DMS 273 (cell line): ENCODE results near the gene ATAD2B.

Source experiments
- DNase-seq: peaks from one replicate; lab custom pipeline; 2025; ENCODE audit not compliant: unreplicated experiment; lab: John Stamatoyannopoulos, UW

Gene ATAD2B

DNA sequence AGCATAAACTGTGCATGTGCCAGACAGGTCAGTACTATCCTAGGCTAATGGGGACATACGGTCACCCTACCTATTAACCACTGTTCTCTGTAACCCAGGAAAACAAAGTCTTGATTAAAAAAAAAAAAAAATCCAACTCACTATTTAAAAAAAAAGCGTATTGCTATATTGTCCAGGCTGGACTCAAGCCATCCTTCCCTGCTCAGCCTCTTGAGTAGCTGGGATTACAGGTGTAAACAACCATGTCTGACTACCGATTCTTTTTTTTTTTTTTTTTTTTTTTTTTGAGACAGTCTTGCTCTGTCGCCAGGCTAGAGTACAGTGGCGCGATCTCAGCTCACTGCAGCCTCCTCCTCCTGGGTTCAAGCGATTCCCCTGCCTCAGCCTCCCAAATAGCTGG lies 11.6 kb downstream of the ATAD2B start:
- no peak for DNase-seq

DNA sequence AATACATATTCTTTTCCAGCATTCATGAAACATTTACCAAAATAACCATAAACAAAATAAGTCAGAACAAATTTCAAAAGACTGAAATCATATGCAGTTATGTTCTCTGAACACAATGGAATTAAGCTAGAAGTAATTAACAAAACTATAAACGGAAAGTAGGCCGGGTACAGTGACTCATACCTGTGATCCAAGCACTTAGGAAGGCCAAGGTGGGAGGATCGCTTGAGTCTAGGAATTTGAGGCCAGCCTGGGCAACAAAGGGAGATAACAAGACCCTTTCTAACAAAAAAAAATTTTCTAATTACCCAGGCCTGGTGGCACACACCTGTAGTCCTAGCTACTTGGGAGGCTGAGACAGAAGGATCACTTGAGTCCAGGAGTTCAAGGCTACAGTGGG lies 14.9 kb downstream of the ATAD2B start:
- no peak for DNase-seq

DNA sequence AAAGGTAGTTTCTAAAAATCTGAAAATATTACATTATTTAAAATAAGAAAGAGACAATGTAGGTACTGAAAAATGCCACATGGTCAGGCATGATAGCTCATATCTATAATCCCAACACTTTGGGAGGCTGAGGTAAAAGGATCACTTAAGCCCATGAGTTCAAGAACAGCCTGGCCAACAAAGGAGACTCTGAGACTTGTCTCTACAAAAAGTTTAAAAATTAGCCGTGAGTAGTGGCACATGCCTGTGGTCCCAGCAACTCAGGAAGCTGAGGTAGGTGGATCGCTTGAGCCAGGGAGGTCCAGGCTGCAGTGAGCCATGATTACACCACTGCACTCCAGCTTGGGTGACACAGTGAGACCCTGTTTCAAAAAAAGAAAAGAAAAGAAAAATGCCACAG lies 21.8 kb downstream of the ATAD2B start:
- DNase-seq = no peak

DNA sequence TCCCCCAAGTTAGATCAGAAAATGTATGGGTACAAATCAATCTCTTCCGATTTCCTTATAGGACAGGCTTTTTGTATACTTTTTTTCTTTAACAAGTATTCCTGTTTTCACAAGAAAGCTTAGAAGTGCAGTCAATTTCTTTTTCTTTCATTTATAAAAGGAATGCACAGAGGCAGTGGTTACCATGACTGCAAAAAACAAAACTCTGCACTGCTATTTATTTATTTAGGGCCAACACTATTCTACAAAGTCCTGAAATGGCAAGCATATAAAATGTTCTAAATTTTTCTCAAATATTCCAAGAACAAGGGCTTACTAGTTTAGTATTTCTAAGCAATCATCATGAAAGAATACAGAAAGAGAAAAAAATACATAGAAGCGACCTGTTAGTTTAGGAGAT lies 22.2 kb downstream of the ATAD2B start:
- DNase-seq = no peak

DNA sequence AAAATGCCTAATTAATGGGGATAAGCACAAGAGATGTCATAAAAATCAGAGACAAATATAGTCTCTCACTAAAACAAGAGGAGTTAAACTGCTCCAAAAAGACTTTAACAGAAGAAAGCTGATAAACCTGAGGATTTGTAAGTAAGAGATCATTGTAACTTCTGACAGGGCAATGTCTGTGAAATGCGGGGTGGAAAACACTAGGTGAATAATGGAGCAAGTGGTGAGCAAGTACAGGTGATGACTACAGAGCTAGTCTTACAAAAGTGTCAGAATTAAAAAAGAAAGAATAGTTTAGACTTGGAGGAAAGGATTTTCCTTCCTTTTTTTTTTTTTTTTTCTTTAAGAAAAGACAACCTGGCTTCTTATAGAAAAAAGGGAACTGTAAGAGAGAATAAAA lies 22.7 kb downstream of the ATAD2B start:
- no peak for DNase-seq

DNA sequence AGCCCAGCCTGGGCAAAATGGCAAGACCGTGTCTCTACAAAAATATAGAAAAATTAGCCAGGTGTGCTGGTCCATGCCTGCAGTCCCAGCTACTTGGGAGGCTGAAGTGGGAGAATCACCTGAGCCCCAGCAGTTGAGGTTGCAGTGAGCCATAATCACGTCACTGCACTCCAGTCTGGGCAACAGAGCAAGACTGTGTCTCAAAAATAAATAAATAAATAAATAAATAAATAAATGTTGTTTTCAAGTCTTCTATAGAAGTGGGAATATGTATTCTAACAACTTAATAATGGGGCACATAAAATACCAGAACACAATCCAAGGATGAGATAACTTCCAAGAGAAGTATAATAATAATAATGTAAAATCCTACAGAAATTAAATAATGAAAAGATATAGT lies 23.9 kb downstream of the ATAD2B start:
- DNase-seq = no peak

DNA sequence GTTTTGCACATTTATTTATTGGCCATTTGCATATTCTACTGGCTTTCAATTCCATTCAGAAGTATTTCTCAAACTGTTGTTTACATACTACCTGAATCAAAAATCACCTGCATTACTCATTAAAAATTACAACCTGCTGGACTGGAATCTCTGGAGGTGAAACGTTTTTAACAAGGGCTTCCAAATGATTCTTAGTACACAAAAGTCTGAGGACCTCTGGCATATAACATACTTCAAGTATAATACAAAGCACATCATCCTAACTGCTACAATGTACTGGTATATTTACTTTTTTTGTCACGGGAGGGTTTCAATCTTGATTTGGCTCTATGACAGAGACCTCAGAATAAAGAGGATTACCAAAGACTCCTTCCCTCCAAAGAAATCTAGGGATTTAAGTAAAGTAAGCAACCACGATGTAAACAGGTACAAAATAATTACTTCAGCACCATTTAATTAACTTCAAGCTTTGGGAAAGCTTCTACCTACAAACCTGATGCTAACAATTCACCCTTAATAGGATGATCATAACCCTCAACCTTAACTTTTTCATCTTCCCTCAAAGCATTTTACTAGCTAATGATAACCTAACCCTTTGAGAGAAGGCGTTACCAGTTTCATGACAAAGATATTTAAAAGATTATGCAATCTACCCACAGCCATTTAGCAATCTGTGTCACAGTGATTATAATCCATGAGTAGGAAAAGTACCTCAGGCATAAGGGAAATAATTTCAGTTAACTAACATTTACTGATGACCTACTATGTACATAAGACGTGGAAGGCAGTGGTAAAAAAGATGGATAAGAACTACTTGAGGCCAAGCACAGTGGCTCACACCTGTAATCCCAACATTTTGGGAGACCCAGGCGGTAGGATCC lies 24.7 kb downstream of the ATAD2B start:
- DNase-seq = no peak

DNA sequence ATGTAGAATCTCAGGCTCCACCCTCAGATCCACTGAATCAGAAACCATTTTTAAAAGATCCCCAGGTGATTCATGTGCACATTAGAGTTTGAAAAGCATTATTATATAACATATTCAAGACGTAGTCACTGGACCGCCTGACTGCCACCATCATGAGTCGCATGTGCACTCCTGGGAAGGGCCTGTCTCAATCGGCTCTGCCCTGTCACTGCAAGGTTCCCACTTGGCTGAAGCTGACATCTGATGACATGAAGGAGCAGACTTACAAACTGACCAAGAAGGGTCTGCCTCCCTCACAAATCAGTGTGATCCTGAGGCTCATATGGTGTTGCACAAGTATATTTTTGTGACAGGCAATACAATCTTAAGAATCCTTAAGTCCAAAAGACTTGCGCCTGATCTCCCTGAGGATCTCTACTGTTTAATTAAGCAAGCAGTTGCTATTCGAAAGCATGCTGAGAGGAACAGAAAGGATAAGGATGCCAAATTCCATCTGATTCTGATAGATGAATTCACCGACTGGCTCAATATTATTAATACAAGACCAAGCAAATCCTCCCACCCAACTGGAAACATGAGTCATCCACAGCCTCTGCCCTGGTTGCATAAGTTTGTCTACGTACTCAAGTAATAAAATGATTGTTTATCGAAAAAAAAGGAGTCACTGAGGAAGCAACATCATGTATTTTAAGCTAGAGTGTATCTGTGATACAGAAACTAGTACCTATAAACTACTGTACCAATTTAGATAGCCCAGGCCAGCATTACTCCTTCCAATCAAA lies 26.2 kb downstream of the ATAD2B start:
- DNase-seq = no peak

DNA sequence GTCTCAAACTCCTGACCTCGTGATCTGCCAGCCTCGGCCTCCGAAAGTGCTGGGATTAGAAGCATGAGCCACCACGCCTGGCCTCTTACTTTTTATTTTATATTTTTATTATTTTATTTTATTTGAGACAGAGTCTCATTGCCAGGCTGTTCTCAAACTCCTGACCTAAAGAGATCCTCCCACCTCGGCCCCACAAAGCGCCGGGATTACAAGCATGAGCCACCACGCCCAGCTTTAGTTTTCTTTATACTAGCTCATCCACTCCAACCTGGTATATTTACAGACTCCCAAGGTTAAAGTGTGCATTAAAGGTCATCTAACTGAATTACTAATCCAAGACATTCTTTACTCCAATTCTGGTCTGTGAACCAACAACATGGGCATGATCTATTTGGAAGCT lies 26.8 kb downstream of the ATAD2B start:
- DNase-seq = no peak

DNA sequence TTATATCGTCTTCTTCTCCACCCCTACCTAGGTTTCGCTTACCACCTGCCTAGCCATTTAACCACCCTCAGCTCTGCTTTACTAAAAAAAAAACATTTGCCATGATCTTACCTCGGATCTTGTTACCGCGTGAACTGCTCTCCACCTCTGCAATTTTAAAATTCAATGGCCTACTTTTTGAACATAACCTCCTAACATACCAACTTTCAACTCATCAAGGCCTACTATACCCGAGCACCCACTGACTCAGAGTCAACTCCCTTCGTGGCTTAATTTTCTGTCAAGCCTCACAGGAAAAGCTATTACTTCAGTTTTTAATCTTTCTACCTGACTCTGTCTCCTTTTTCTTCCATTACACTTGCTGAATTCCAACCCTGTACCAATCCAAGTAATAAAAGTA lies 55.7 kb downstream of the ATAD2B start:
- no peak for DNase-seq

DNA sequence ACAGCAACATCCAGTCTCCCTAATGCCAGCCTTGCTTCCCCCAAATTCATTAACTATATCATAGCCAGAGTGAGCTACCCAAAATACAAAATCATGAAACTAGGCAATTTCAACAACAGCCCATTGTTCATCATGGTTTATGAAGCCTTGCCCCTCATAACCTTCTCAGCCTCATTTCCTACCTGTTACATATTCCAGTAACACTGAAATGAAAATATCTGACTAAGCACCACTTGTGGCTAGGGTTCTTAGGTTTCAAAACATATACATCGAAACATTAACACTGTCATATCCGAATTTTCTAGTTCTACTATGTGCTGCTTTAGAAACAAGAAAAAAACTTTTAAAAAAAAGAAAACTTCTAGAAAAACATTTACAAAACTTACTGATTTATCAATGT lies 59.5 kb downstream of the ATAD2B start:
- DNase-seq = no peak

DNA sequence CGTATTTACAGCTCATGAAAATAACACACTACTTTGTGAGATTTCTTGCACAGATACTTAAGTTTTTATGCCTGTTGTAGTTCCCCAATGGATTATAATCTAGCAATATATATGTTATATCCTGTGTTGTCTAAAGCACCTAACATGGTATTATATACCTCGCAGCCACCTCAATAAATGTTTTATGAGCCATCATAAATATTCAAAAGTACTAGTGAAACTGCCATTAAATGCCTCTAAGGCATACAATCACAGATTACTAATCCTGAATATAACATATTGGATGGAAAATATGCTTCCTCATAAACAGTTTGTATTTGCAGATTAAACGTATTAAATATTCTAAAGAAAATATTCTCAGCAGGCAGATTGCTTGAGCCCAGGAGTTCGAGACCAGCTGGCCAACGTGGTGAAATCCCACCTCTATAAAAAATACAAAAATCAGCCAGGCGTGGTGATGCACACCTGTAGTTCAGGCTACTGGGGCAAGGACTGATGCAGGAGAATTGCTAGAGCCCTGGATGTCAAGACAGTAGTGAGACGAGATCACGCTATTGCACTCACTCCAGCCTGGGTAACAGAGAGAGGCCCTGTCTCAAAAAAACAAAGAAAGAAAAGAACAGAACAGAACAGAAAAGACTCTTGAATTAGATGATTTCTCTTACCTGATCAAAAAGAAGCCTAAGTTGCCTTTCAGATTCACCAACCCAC lies 64.1 kb downstream of the ATAD2B start:
- no peak for DNase-seq

DNA sequence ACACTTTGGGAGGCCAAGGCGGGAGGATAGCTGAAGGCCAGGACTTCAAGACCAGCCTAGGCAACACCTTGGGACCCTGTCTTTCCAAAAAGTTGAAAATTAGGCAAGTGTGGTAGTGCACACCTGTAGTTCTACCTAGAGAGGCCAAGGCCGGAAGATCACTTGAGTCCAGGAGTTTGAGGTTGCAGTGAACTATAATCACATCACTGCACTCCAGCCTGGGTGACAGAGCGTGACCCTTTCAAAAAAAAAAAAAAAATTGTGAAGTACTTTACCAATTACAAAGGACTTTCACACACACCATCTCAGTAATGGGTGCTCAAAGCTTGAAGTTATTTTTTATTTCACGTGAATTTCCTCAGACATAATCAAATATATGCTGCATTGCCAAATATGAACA lies 65.0 kb downstream of the ATAD2B start:
- DNase-seq = no peak

DNA sequence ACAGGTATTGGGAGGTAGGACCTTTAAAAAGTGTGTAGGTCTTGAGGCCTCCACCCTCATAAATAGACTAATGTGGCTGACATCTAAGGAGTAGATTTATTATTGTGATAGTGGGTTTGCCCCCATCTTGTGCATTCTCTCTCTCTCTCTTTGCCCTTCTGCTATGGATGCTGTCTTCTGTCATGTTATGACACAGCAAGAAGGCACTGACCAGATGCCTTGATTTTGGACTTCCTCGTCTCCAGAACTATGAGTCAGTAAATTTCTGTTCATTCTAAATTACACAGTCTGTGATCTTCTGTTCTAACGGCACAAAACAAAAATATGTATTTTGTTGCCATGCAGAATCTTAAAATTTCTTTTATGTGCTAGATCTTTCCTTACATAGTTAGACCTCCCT lies 66.9 kb downstream of the ATAD2B start:
- DNase-seq = no peak

DNA sequence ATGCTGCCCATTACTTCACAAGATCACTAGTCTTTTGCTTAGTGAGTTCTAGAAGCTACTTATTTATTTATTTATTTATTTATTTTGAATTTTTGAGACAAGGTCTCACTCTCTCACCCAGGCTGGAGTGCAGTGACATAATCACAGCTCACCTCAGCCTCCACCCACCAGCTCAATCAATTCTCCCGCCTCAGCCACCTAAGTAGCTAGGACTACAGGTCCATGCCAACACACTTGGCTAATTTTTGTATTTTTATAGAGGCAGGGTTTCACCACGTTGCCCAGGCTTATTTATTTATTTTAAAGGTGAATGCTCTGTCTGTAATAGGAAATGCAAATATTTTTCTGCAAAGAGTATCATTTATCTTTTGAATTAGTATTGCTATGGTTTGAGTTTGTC lies 67.7 kb downstream of the ATAD2B start:
- no peak for DNase-seq

DNA sequence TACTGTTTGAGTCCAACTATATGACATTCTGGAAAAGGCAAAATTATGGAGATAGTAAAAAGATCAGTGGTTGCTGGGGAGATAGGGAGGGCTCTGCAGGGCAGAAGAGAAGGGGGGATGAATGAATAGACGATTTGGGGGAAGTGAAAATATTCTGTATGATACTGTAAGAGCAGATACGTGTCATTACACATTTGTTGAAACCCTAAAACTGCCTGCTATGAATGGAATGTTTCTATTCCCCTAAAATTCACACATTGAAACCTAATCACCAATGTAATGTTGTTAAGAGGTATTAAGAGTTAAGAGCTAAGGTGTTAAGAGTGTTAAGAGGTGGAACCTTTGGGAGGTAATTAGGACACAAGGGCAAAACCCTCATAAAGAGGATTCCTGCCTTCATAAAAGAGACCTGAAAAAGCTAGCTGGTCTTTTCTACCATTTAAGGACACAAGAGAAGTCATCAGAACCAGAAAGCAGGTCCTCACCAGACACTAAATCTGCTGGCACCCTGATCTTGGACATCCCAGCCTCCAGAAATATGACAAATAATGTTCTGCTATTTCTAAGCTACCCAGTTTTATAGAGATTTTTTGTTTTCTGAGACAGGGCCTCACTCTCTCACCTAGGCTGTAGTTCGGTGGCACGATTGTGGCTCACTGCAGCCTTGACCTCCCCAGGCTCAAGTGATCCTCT lies 76.2 kb downstream of the ATAD2B start:
- no peak for DNase-seq

DNA sequence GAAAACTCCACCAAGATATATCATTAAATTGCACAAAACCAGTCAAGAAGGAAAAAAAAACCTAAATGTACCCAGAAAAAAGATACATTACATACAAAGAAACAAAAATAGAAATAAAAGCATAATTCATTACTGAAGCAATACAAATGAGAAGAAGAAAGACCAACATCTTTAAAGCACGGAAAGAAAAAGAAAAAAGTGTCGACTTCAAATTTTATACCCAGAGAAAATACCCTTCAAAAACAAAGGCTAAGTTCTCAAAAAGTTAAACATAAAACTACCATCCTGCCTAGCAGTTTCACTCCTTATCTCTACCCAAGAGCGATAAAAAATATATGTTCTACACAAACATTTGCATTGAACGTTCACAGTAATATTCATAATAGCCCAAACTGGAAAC lies 82.0 kb downstream of the ATAD2B start:
- no peak for DNase-seq

DNA sequence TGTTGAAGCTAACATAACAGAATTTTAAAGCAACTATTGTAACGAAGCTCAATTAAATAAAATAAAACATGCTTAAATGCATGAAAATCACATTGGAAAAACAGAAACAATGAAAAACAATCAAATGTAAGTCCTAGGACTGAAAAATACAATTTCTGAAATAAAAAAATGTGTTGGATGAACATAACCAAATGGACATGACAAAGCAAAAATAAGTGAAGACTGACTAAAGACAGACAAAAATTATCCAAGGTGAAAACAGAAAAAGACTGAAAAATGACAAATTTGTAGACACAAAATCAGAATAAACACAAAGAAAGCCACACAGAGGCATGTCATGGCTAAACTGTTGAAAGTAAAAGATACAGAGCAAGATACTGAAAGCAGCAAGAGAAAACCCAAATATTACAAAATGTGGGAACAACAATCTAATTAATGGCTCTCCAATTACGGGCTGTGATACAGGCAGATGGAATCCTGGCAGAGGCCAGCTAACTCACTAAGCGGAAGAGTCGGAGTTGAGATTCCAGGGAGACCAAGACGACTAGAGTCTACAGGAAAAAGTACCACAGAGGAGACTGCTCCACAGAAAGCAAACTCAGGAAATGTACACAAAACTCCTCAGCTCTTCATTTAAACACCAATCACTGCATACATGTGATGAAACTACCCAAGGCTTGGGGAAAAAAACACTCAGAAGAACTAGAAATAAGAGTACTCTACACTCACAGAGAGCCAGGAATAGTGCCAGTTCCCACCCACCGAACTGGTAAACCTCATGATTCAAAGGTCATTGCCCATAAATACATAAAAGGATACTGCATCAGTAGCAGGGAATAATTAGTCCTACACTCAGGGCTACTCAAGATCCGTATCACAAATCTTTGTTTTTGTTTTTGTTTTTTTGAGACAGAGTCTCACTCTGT lies 83.6 kb downstream of the ATAD2B start:
- DNase-seq = peak; percentile 15

DNA sequence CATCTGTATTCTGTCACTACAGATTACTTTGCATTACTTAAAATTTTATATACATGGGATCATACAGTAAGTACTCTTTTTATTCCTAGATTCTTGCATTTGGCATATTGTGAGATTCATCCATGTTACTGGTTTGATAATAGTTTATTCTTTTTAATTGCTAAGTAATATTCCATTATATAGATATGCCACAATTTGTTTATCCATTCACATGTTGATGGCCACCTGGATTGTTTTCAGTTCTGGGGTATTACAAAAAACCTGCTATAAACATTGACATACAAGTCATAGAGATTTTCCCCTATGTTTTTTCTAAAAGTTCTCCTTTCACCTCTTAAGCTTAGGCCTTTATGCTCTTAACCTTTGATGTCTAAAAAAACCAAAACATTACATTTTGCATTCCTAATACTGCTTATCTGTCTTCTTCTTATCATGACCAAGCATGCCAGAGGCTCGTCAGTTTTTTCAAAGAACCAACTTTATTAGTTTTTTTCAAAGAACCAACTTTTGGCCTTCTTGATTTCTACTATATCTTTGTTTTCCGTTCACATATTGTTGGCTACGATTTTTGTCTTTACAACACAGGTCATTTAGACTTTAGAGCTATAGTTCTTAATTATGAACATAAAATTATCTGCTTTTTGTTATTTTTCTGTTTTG lies 86.9 kb downstream of the ATAD2B start:
- no peak for DNase-seq

DNA sequence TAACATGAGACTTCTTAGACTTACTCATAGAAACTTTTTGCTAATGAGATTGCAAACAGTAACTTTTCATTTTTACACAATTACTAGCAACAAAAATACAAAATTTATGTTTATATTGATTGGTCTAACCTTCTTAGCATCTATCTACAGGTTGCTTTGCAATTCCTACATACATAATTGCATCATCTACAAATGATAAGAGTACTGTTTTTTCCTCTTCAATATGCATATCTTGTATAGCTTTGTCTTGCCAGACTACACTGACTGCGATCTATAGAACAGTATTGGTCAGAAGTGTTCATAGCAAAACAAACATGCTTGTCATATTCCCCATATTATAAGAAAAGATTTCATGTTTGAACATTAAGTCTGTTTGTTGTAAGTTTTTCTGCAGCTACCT lies 87.9 kb downstream of the ATAD2B start:
- DNase-seq = no peak
